ENCODE data around the gene GABBR1.
"Not testable (repeated sequence)": the region's sequence is repeated elsewhere in the genome, so short reads cannot be mapped to it uniquely, and the experiment has no call there.

GABBR1 gene

DNA sequence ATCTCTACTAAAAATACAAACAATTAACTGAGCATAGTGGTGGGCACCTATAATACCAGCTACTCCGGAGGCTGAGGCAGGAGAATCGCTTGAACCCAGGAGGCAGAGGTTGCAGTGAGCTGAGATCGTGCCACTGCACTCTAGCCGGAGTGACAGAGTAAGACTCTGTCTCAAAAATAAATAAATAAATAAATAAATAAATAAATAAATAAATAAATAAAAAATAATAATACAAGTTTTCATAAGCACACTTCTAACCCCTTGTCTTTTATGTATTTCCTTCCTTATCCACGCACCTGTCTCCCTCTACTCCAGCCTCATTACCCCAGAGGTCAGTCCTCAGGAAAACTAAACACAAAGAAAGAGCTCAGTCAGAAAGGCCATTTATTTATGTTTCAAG is 39.1 kb upstream of the GABBR1 start:
- TF ChIP-seq ZNF394 (tag by site-specific recombination; IDR thresholded peaks at IDR 0.05; ENCODE audit: borderline replicate concordance) (peak; percentile 93), ZNF664 (tag by site-specific recombination; IDR thresholded peaks at IDR 0.05) (peak; percentile 41; the same call in 1 of the 2 replicates), ZNF654 (tag by site-specific recombination; IDR thresholded peaks at IDR 0.05; ENCODE audit: low read depth) (peak; percentile 37), GLI2 (tag by site-specific recombination; IDR thresholded peaks at IDR 0.05; ENCODE audit: borderline replicate concordance, low read depth) (peak; percentile 37; the same call in 1 of the 2 replicates), ZXDB (tag by site-specific recombination; IDR thresholded peaks at IDR 0.05) (peak; percentile 55; the same call in 1 of the 2 replicates), ZNF530 (tag by site-specific recombination; IDR thresholded peaks at IDR 0.05; ENCODE audit: low read depth) (0 out of 2 replicates have a peak, but pooled peaks have one; percentile 79), ZNF433 (tag by site-specific recombination; IDR thresholded peaks at IDR 0.05; ENCODE audit: low read depth) (peak; percentile 57), ZNF518A (tag by site-specific recombination; conservative IDR thresholded peaks at IDR 0.05; ENCODE audit: low read depth) (peak; percentile 91), ZBTB21 (tag by site-specific recombination; IDR thresholded peaks at IDR 0.05) (0 out of 2 replicates have a peak, but pooled peaks have one; percentile 46), OVOL3 (tag by site-specific recombination; IDR thresholded peaks at IDR 0.05) (peak; percentile 54; the same call in 1 of the 2 replicates), ZNF426 (tag by site-specific recombination; IDR thresholded peaks at IDR 0.05) (peak; percentile 87), ZNF629 (tag by site-specific recombination; IDR thresholded peaks at IDR 0.05) (peak; percentile 49; the same call in 1 of the 2 replicates), ZNF266 (tag by site-specific recombination; IDR thresholded peaks at IDR 0.05; ENCODE audit: low read depth) (peak; percentile 36; the same call in 1 of the 2 replicates), ZNF404 (tag by site-specific recombination; IDR thresholded peaks at IDR 0.05) (peak; percentile 52; the same call in 1 of the 2 replicates), ZNF138 (tag by site-specific recombination; IDR thresholded peaks at IDR 0.05; ENCODE audit: borderline replicate concordance) (0 out of 2 replicates have a peak, but pooled peaks have one; percentile 21), ZNF560 (tag by site-specific recombination; IDR thresholded peaks at IDR 0.05; ENCODE audit: borderline replicate concordance) (peak; percentile 35; the same call in 1 of the 2 replicates), ZNF555 (tag by site-specific recombination; conservative IDR thresholded peaks at IDR 0.05) (peak; percentile 85), ZNF510 (tag by site-specific recombination; IDR thresholded peaks at IDR 0.05; ENCODE audit: insufficient replicate concordance) (peak; percentile 61), ZNF140 (tag by site-specific recombination; IDR thresholded peaks at IDR 0.05) (peak; percentile 82; the same call in 1 of the 2 replicates), ZNF558 (tag by site-specific recombination; IDR thresholded peaks at IDR 0.05) (peak; percentile 76; the same call in 1 of the 2 replicates), ZNF623 (tag by site-specific recombination; IDR thresholded peaks at IDR 0.05) (peak; percentile 78), SP3 (tag by site-specific recombination; IDR thresholded peaks at IDR 0.05) (peak; percentile 23; the same call in 1 of the 2 replicates), ZNF354C (tag by site-specific recombination; IDR thresholded peaks at IDR 0.05; ENCODE audit: borderline replicate concordance, low read depth) (peak; percentile 88; the same call in 1 of the 2 replicates), ZBTB8A (tag by site-specific recombination; IDR thresholded peaks at IDR 0.05) (peak; percentile 64; the same call in 1 of the 2 replicates), ZBTB11 (tag by site-specific recombination; conservative IDR thresholded peaks at IDR 0.05; ENCODE audit: low read depth) (peak; percentile 73)
- TF ChIP-seq, protein P1, sequence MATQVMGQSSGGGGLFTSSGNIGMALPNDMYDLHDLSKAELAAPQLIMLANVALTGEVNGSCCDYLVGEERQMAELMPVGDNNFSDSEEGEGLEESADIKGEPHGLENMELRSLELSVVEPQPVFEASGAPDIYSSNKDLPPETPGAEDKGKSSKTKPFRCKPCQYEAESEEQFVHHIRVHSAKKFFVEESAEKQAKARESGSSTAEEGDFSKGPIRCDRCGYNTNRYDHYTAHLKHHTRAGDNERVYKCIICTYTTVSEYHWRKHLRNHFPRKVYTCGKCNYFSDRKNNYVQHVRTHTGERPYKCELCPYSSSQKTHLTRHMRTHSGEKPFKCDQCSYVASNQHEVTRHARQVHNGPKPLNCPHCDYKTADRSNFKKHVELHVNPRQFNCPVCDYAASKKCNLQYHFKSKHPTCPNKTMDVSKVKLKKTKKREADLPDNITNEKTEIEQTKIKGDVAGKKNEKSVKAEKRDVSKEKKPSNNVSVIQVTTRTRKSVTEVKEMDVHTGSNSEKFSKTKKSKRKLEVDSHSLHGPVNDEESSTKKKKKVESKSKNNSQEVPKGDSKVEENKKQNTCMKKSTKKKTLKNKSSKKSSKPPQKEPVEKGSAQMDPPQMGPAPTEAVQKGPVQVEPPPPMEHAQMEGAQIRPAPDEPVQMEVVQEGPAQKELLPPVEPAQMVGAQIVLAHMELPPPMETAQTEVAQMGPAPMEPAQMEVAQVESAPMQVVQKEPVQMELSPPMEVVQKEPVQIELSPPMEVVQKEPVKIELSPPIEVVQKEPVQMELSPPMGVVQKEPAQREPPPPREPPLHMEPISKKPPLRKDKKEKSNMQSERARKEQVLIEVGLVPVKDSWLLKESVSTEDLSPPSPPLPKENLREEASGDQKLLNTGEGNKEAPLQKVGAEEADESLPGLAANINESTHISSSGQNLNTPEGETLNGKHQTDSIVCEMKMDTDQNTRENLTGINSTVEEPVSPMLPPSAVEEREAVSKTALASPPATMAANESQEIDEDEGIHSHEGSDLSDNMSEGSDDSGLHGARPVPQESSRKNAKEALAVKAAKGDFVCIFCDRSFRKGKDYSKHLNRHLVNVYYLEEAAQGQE (tag by site-specific recombination; IDR thresholded peaks at IDR 0.05): peak; percentile 76
- not testable (repeated sequence) for H3K9me3 ChIP-seq (ENCODE audit: control insufficient read depth, insufficient read depth, low read depth, low read length); H3K4me1 ChIP-seq (ENCODE audit: control insufficient read depth, insufficient read depth, low read length); H3K36me3 ChIP-seq (ENCODE audit: control insufficient read depth in 2 of 2, insufficient read depth in 1 of 2, low read length in 2 of 2); H3K4me3 ChIP-seq (ENCODE audit: low read depth, low read length); H3K27ac ChIP-seq (ENCODE audit: extremely low read depth, low read depth, low read length)
- CTCF ChIA-PET: interaction anchor here (0.6 to 3.3 kb wide), 7 partner anchors 18 to 523 kb away, joined by 3 to 32 read pairs (median 5); no protein-coding TSS in a partner anchor
- POLR2A ChIA-PET: interaction anchor here (1.1 kb wide), 1 partner anchor 18 kb away, joined by 3 read pairs; no protein-coding TSS in a partner anchor

All from HEK293 (cell line).